ENCODE measurements around the gene GMEB2.
A peak's percentile ranks its signal among the peaks of the same experiment; 100 is the strongest.

GMEB2 gene

GRCh38 chr20:63625771-63626423, 1.0 kb downstream of the GMEB2 start:
- TF ChIP-seq CTCF (IDR thresholded peaks at IDR 0.05; ENCODE audit: borderline replicate concordance, insufficient read depth, low read depth, low read length) = no peak
- peak overlapping the region; percentile 57 for H3K4me3 ChIP-seq (ENCODE audit: low read depth, low read length)

DNA sequence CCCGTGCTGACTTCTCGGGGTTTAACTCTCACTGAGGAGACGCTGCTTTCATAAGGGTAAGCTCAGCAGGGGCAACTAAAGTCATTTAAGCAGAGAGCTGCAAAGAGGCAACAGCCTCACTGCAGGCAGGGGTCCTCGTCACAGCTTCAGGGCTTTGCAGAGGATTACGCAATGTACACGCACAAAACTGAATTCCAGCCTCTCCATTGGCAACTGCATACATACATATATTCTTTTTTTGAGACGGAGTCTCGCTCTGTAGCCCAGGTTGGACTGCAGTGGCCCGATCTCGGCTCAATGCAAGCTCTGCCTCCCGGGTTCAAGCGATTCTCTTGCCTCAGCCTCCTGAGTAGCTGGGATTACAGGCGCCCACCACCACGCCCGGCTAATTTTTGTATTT, 2.4 kb downstream of the GMEB2 start:
- H3K4me3 ChIP-seq (ENCODE audit: low read depth, low read length) = no peak overlapping the region
- TF ChIP-seq CTCF (IDR thresholded peaks at IDR 0.05; ENCODE audit: borderline replicate concordance, insufficient read depth, low read depth, low read length) = no peak

DNA sequence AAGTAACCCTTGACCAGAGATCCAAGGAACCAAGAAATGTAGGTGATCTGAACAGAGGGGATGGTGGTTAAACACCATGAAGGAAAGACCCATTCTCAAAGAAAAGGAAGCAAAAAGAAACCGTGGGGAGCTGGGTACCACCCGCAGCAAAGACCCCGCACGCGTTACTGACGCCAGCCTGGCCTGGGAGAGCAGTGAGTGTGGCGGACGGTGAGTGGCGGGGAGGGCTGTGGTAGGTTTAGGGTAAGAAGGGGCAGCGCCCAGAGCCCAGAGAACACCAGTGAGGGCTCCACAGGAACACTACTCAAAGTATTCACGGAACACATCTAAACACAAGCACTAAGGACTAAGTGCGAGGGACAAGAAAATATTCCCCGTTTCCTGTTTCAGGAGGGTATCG, 4.2 kb downstream of the GMEB2 start:
- no peak for TF ChIP-seq CTCF (IDR thresholded peaks at IDR 0.05; ENCODE audit: borderline replicate concordance, insufficient read depth, low read depth, low read length)
- no peak overlapping the region for H3K4me3 ChIP-seq (ENCODE audit: low read depth, low read length)

GRCh38 chr20:63622096-63622495, 4.8 kb downstream of the GMEB2 start:
- no peak for TF ChIP-seq CTCF (IDR thresholded peaks at IDR 0.05; ENCODE audit: borderline replicate concordance, insufficient read depth, low read depth, low read length)
- no peak overlapping the region for H3K4me3 ChIP-seq (ENCODE audit: low read depth, low read length)

DNA sequence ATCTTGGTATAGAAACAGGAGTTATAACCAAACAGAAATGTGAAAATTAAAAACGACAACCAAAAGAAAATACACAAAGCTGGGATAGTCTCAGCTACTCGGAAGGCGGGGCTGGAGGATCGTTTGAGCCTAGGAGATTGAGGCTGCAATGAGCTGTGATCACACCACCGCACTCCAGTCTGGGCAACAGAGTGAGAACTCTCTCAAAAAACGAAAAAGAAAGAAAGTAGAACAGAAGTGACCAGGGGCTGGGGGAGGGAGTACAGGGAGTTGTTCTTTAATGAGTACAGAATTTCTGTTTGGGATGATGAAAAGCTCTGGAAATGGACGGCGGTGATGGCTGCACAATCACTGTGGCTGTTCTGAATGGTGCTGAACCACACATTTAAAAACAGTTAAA, 5.9 kb downstream of the GMEB2 start:
- TF ChIP-seq CTCF (IDR thresholded peaks at IDR 0.05; ENCODE audit: borderline replicate concordance, insufficient read depth, low read depth, low read length) = no peak
- no peak overlapping the region for H3K4me3 ChIP-seq (ENCODE audit: low read depth, low read length)

- TF ChIP-seq CTCF (IDR thresholded peaks at IDR 0.05; ENCODE audit: borderline replicate concordance, insufficient read depth, low read depth, low read length) = no peak
- no peak overlapping the region for H3K4me3 ChIP-seq (ENCODE audit: low read depth, low read length)
Measured at GRCh38 chr20:63619505-63619904, 7.4 kb downstream of the GMEB2 start.

DNA sequence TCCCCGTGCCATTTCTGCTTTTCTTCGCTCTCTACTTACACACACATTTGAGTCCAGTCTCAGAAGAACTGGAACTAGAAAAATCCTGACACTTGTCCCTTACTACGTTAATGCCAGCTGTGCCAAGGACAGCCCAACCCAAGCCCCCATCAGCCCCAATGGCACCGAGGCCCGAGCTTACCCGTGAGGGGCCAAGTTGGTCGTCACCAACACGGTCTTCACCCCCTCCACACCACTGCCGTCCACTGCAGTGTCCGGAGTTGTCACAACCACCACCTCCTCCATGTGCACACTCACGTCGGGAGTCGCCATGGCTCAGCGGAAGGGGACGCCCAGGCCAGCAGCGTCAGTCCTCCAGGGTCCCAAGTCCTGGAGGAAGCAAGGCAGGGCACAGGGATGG, 7.8 kb downstream of the GMEB2 start:
- TF ChIP-seq CTCF (IDR thresholded peaks at IDR 0.05; ENCODE audit: borderline replicate concordance, insufficient read depth, low read depth, low read length) = no peak
- no peak overlapping the region for H3K4me3 ChIP-seq (ENCODE audit: low read depth, low read length)
